ENCODE results near the gene RUBCN.

Gene RUBCN

GRCh38 chr3:197706658-197707057, 30.0 kb downstream of the RUBCN start:
- H3F3A ChIP-seq (ENCODE audit: control insufficient read depth, insufficient read depth): peaks cover 2% of the 10 kb centered on the region; the same call in 1 of the 2 replicates
- no peak overlapping the region for H3K4me2 ChIP-seq (ENCODE audit: low read length)
- H3K27me3 ChIP-seq (ENCODE audit: control insufficient read depth, low read length): no peaks in the 10 kb centered on the region
- H3K4me3 ChIP-seq (ENCODE audit: low read length): no peak overlapping the region
- H3K9me2 ChIP-seq (replicated peaks; ENCODE audit: control insufficient read depth, low read length): no peaks in the 10 kb centered on the region
- H3K9me3 ChIP-seq (ENCODE audit: control insufficient read depth, insufficient read depth, low read length): no peaks in the 10 kb centered on the region
- peaks cover 42% of the 10 kb centered on the region for H3K36me3 ChIP-seq (ENCODE audit: control insufficient read depth, low read length)
- TF ChIP-seq CTCF (IDR thresholded peaks at IDR 0.05; ENCODE audit: low read depth, low read length, poor library complexity, severe bottlenecking): no peak
- TF ChIP-seq EZH2phosphoT487 (IDR thresholded peaks at IDR 0.05; ENCODE audit: borderline replicate concordance, low read length): no peak
- H4K20me1 ChIP-seq (ENCODE audit: control insufficient read depth, insufficient read depth, low read depth, low read length): no peaks in the 10 kb centered on the region
- peaks cover 18% of the 10 kb centered on the region for H3K4me1 ChIP-seq (ENCODE audit: control insufficient read depth, low read length)
- H3K79me2 ChIP-seq (ENCODE audit: control insufficient read depth, low read length): peaks cover 44% of the 10 kb centered on the region
- H3K27ac ChIP-seq (ENCODE audit: low read depth, low read length): no peak overlapping the region

- H3K4me1 ChIP-seq (ENCODE audit: control insufficient read depth, low read length): no peaks in the 10 kb centered on the region
- no peak overlapping the region for H3K27ac ChIP-seq (ENCODE audit: low read depth, low read length)
- H3K9me3 ChIP-seq (ENCODE audit: control insufficient read depth, insufficient read depth, low read length): no peaks in the 10 kb centered on the region
- no peaks in the 10 kb centered on the region for H3F3A ChIP-seq (ENCODE audit: control insufficient read depth, insufficient read depth)
- no peaks in the 10 kb centered on the region for H4K20me1 ChIP-seq (ENCODE audit: control insufficient read depth, insufficient read depth, low read depth, low read length)
- no peak overlapping the region for H3K4me3 ChIP-seq (ENCODE audit: low read length)
- TF ChIP-seq EZH2phosphoT487 (IDR thresholded peaks at IDR 0.05; ENCODE audit: borderline replicate concordance, low read length) (no peak), CTCF (IDR thresholded peaks at IDR 0.05; ENCODE audit: low read depth, low read length, poor library complexity, severe bottlenecking) (no peak)
- H3K4me2 ChIP-seq (ENCODE audit: low read length): no peak overlapping the region
- peaks cover 83% of the 10 kb centered on the region for H3K36me3 ChIP-seq (ENCODE audit: control insufficient read depth, low read length)
- H3K27me3 ChIP-seq (ENCODE audit: control insufficient read depth, low read length): no peaks in the 10 kb centered on the region
- no peaks in the 10 kb centered on the region for H3K9me2 ChIP-seq (replicated peaks; ENCODE audit: control insufficient read depth, low read length)
- H3K79me2 ChIP-seq (ENCODE audit: control insufficient read depth, low read length): peaks cover 10% of the 10 kb centered on the region; the same call in 1 of the 2 replicates
Observed at GRCh38 chr3:197701841-197702240, 34.9 kb downstream of the RUBCN start.

GRCh38 chr3:197700095-197700494, 36.6 kb downstream of the RUBCN start:
- H3K27ac ChIP-seq (ENCODE audit: low read depth, low read length): no peak overlapping the region
- H3K4me3 ChIP-seq (ENCODE audit: low read length): no peak overlapping the region
- no peaks in the 10 kb centered on the region for H4K20me1 ChIP-seq (ENCODE audit: control insufficient read depth, insufficient read depth, low read depth, low read length)
- peaks cover 88% of the 10 kb centered on the region for H3K36me3 ChIP-seq (ENCODE audit: control insufficient read depth, low read length)
- H3K9me3 ChIP-seq (ENCODE audit: control insufficient read depth, insufficient read depth, low read length): no peaks in the 10 kb centered on the region
- H3K4me1 ChIP-seq (ENCODE audit: control insufficient read depth, low read length): no peaks in the 10 kb centered on the region
- H3K9me2 ChIP-seq (replicated peaks; ENCODE audit: control insufficient read depth, low read length): no peaks in the 10 kb centered on the region
- H3K79me2 ChIP-seq (ENCODE audit: control insufficient read depth, low read length): no peaks in the 10 kb centered on the region
- no peaks in the 10 kb centered on the region for H3F3A ChIP-seq (ENCODE audit: control insufficient read depth, insufficient read depth)
- no peaks in the 10 kb centered on the region for H3K27me3 ChIP-seq (ENCODE audit: control insufficient read depth, low read length)
- TF ChIP-seq CTCF (IDR thresholded peaks at IDR 0.05; ENCODE audit: low read depth, low read length, poor library complexity, severe bottlenecking): no peak
- no peak for TF ChIP-seq EZH2phosphoT487 (IDR thresholded peaks at IDR 0.05; ENCODE audit: borderline replicate concordance, low read length)
- no peak overlapping the region for H3K4me2 ChIP-seq (ENCODE audit: low read length)

All from DOHH2 (cell line).